ENCODE measurements around the gene CLDN22. TPM values are rescaled to one million over a fixed set of nuclear protein-coding genes. Genes with fewer than 3 reads are reported as not detected.

The CLDN22 gene
- total and polyA plus RNA-seq, 4 donors, result 0.09 to 0.49 (median 0.11) TPM; not detected in 1

DNA sequence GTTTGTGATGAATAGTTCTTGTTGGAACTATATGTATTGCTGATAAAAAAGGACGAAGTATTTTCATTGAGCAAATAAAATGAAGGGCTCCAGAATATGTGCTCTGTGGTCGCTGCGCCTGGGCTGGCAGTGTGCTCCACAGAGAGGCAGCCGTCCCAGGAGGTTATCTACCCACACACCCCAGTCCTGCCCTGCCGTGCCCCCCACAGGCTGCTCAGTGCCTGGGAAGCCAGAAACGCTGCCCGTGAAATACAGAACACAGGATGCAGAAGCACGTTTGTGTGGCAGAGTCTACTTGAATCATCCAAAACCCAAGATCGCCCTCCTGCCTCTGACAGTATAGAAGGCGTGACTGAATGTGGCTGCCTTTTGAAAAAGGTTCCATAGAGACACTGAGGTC lies 1.4 kb downstream of the CLDN22 start:
- H3K9ac ChIP-seq (ENCODE audit: insufficient read depth in 1 of 2, low read length in 2 of 2), result no peak overlapping the region
- no peaks in the 10 kb centered on the region for H3K9me3 ChIP-seq (ENCODE audit: control insufficient read depth in 4 of 4, insufficient read depth in 3 of 4, low read length in 3 of 4)
- TF ChIP-seq, protein P1, sequence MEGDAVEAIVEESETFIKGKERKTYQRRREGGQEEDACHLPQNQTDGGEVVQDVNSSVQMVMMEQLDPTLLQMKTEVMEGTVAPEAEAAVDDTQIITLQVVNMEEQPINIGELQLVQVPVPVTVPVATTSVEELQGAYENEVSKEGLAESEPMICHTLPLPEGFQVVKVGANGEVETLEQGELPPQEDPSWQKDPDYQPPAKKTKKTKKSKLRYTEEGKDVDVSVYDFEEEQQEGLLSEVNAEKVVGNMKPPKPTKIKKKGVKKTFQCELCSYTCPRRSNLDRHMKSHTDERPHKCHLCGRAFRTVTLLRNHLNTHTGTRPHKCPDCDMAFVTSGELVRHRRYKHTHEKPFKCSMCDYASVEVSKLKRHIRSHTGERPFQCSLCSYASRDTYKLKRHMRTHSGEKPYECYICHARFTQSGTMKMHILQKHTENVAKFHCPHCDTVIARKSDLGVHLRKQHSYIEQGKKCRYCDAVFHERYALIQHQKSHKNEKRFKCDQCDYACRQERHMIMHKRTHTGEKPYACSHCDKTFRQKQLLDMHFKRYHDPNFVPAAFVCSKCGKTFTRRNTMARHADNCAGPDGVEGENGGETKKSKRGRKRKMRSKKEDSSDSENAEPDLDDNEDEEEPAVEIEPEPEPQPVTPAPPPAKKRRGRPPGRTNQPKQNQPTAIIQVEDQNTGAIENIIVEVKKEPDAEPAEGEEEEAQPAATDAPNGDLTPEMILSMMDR (IDR thresholded peaks at IDR 0.05; ENCODE audit: control extremely low read depth, extremely low read depth), result no peak
- H3K27me3 ChIP-seq (ENCODE audit: control insufficient read depth in 3 of 3, insufficient read depth in 3 of 3, low read length in 2 of 3), result no peaks in the 10 kb centered on the region
- WGBS, 2 donors, result 82 to 86% methylated on average over 10 of the region's 10 CpGs
- no peak overlapping the region for H3K27ac ChIP-seq (ENCODE audit: low read depth in 1 of 2, low read length in 1 of 2)
- no peak for ATAC-seq (ENCODE audit: insufficient read depth, low FRiP score)
- H3K4me1 ChIP-seq (ENCODE audit: control insufficient read depth in 5 of 5, insufficient read depth in 5 of 5, low read length in 5 of 5), result peaks cover 0 to 5% (median 0%) of the 10 kb centered on the region in 5 donors
- DNase-seq, result no peak
- peaks cover 5 to 16% (median 8%) of the 10 kb centered on the region in 4 donors for H3K36me3 ChIP-seq (ENCODE audit: control insufficient read depth in 4 of 4, insufficient read depth in 4 of 4, low read length in 4 of 4)
- no peak overlapping the region for H3K4me3 ChIP-seq

DNA sequence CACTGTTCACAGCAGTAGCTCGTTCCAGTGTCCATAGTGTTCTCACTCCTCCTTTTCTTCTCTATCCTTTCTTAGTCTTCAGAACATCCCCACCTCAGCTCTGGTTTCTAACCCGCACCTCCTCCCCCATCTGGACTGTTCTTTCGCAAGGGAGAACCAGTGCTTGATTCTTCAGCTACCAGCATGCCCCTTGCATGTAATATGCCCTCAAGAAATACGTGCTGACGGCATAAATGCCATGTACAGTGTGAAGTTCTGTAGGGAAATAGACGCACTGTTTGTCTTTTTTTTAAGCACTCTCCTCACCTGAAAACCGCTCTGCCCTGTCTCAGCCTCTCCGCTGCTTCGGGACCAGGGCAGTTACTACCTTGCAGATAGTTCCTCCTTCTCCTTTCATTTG lies 5.3 kb downstream of the CLDN22 start:
- TF ChIP-seq, protein P1 (IDR thresholded peaks at IDR 0.05; ENCODE audit: control extremely low read depth, extremely low read depth), result no peak
- Histone ChIP-seq H3K27ac (ENCODE audit: low read depth in 1 of 2, low read length in 1 of 2) (no peak overlapping the region), H3K4me1 (ENCODE audit: control insufficient read depth in 5 of 5, insufficient read depth in 5 of 5, low read length in 5 of 5) (no peaks in the 10 kb centered on the region), H3K27me3 (ENCODE audit: control insufficient read depth in 3 of 3, insufficient read depth in 3 of 3, low read length in 2 of 3) (no peaks in the 10 kb centered on the region), H3K4me3 (no peak overlapping the region), H3K9me3 (ENCODE audit: control insufficient read depth in 4 of 4, insufficient read depth in 3 of 4, low read length in 3 of 4) (no peaks in the 10 kb centered on the region), H3K36me3 (ENCODE audit: control insufficient read depth in 4 of 4, insufficient read depth in 4 of 4, low read length in 4 of 4) (peaks cover 9 to 28% (median 18%) of the 10 kb centered on the region in 4 donors), H3K9ac (ENCODE audit: insufficient read depth in 1 of 2, low read length in 2 of 2) (no peak overlapping the region)
- WGBS, 2 donors, result 87 to 92% methylated on average over 9 of the region's 9 CpGs
- ATAC-seq (ENCODE audit: insufficient read depth, low FRiP score), result no peak
- DNase-seq, result no peak

DNA sequence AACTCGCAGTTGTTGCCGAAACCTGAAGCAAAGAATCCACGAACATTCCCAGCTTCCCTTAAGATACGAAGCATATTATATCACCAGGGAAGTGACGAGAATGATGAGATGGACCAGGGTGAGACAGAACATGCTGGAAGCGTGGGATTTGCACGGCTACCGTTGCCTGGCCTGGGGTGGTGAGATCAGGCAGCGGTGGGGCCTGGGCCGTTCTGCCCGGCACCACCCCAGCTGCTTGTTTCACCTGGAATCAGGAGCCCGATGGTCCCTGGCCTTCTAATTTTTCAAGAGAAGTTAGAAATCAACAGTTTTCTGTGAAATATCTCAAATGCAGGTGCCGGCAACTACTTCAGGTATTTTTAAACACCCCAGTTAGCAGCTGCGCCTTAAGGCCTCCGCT lies 5.7 kb downstream of the CLDN22 start:
- H3K9me3 ChIP-seq (ENCODE audit: control insufficient read depth in 4 of 4, insufficient read depth in 3 of 4, low read length in 3 of 4), result no peaks in the 10 kb centered on the region
- TF ChIP-seq, protein P1 (IDR thresholded peaks at IDR 0.05; ENCODE audit: control extremely low read depth, extremely low read depth), result no peak
- H3K27ac ChIP-seq (ENCODE audit: low read depth in 1 of 2, low read length in 1 of 2), result no peak overlapping the region
- H3K36me3 ChIP-seq (ENCODE audit: control insufficient read depth in 4 of 4, insufficient read depth in 4 of 4, low read length in 4 of 4), result peaks cover 9 to 27% (median 18%) of the 10 kb centered on the region in 4 donors
- 95 to 96% methylated on average over 15 of the region's 15 CpGs for WGBS, 2 donors
- H3K4me3 ChIP-seq, result no peak overlapping the region
- H3K9ac ChIP-seq (ENCODE audit: insufficient read depth in 1 of 2, low read length in 2 of 2), result no peak overlapping the region
- ATAC-seq (ENCODE audit: insufficient read depth, low FRiP score), result no peak
- no peak for DNase-seq
- H3K4me1 ChIP-seq (ENCODE audit: control insufficient read depth in 5 of 5, insufficient read depth in 5 of 5, low read length in 5 of 5), result no peaks in the 10 kb centered on the region
- H3K27me3 ChIP-seq (ENCODE audit: control insufficient read depth in 3 of 3, insufficient read depth in 3 of 3, low read length in 2 of 3), result no peaks in the 10 kb centered on the region

DNA sequence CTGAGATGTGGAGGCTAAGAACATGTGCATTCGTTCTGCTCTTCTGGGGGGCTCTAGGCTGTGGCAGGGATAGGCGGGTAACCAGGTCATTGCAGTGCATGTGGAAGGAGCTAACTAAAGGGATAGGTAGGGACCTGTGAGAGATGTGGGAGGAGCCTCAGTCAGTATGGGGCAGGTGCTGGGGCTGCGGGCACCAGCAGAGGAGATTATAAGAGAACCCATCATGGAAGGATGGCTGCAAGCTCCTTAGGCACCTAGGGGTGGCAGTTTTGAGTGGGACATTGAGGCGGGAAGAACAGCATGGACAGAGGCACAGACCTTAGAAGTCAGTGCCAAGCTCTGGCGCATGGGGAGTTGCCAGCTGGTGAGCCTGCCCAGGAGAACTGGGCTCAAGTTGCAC lies 7.2 kb downstream of the CLDN22 start:
- WGBS, 2 donors, result 85 to 92% methylated on average over 5 of the region's 5 CpGs
- Histone ChIP-seq H3K4me3 (no peak overlapping the region), H3K27ac (ENCODE audit: low read depth in 1 of 2, low read length in 1 of 2) (no peak overlapping the region), H3K9me3 (ENCODE audit: control insufficient read depth in 4 of 4, insufficient read depth in 3 of 4, low read length in 3 of 4) (no peaks in the 10 kb centered on the region), H3K4me1 (ENCODE audit: control insufficient read depth in 5 of 5, insufficient read depth in 5 of 5, low read length in 5 of 5) (no peaks in the 10 kb centered on the region), H3K27me3 (ENCODE audit: control insufficient read depth in 3 of 3, insufficient read depth in 3 of 3, low read length in 2 of 3) (no peaks in the 10 kb centered on the region), H3K9ac (ENCODE audit: insufficient read depth in 1 of 2, low read length in 2 of 2) (no peak overlapping the region), H3K36me3 (ENCODE audit: control insufficient read depth in 4 of 4, insufficient read depth in 4 of 4, low read length in 4 of 4) (peaks cover 9 to 24% (median 18%) of the 10 kb centered on the region in 4 donors)
- DNase-seq (no peak), ATAC-seq (ENCODE audit: insufficient read depth, low FRiP score) (no peak)
- TF ChIP-seq, protein P1 (IDR thresholded peaks at IDR 0.05; ENCODE audit: control extremely low read depth, extremely low read depth), result no peak

Measured in lung (tissue), 12 donors.